Forelimb muscle (tissue), 1 donor: ENCODE data around the gene RCN1. TPM values are rescaled to one million over a fixed set of nuclear protein-coding genes. Genes with fewer than 3 reads are reported as not detected.
"Not testable (repeated sequence)": the region's sequence is repeated elsewhere in the genome, so short reads cannot be mapped to it uniquely, and the experiment has no call there.

Experiments used
- DNase-seq: peaks from one replicate; pipeline ENCODE4 v3.0.0-alpha.2; 2013; ENCODE audit warnings: low read depth
- polyA plus RNA-seq: library from polyadenylated mRNA; unstranded; fragments of 120-200 nt; gene quantifications from one replicate; pipeline ENCODE4 v1.2.1, GENCODE V29; 2013; ENCODE audit not compliant: insufficient read length

RCN1 gene
- polyA plus RNA-seq, 1 donor, result 129 TPM

- DNase-seq, result no peak
Observed at GRCh38 chr11:32113200-32113919, 22.5 kb downstream of the RCN1 start.

GRCh38 chr11:32113920-32114203 lies 23.0 kb downstream of the RCN1 start:
- no peak for DNase-seq

GRCh38 chr11:32115446-32115845 lies 24.6 kb downstream of the RCN1 start:
- no peak for DNase-seq

GRCh38 chr11:32116668-32117067 lies 25.8 kb downstream of the RCN1 start:
- DNase-seq, result no peak

GRCh38 chr11:32118025-32118974 lies 27.4 kb downstream of the RCN1 start:
- DNase-seq, result no peak

- DNase-seq, result not testable (repeated sequence)
Observed at GRCh38 chr11:32119139-32119538, 28.3 kb downstream of the RCN1 start.

- no peak for DNase-seq
Observed at GRCh38 chr11:32121012-32121411, 30.1 kb downstream of the RCN1 start.

- DNase-seq, result no peak
Observed at GRCh38 chr11:32122200-32122599, 31.3 kb downstream of the RCN1 start.

- no peak for DNase-seq
Observed at GRCh38 chr11:32131321-32131720, 40.4 kb downstream of the RCN1 start.

- no peak for DNase-seq
Observed at GRCh38 chr11:32136657-32137056, 45.8 kb downstream of the RCN1 start.

GRCh38 chr11:32137263-32137662 lies 46.4 kb downstream of the RCN1 start:
- no peak for DNase-seq

GRCh38 chr11:32137869-32138268 lies 47.0 kb downstream of the RCN1 start:
- no peak for DNase-seq

GRCh38 chr11:32138902-32139301 lies 48.0 kb downstream of the RCN1 start:
- no peak for DNase-seq

GRCh38 chr11:32139896-32140520 lies 49.1 kb downstream of the RCN1 start:
- DNase-seq, result no peak

GRCh38 chr11:32141745-32142546 lies 51.1 kb downstream of the RCN1 start:
- DNase-seq, result no peak

GRCh38 chr11:32143378-32143777 lies 52.5 kb downstream of the RCN1 start:
- no peak for DNase-seq

- no peak for DNase-seq
Observed at GRCh38 chr11:32145282-32145681, 54.4 kb downstream of the RCN1 start.

- no peak for DNase-seq
Observed at GRCh38 chr11:32148895-32149294, 58.0 kb downstream of the RCN1 start.

- DNase-seq, result no peak
Observed at GRCh38 chr11:32149748-32150147, 58.9 kb downstream of the RCN1 start.

GRCh38 chr11:32151027-32151426 lies 60.2 kb downstream of the RCN1 start:
- no peak for DNase-seq

GRCh38 chr11:32152216-32152615 lies 61.3 kb downstream of the RCN1 start:
- DNase-seq, result no peak

GRCh38 chr11:32152821-32153220 lies 61.9 kb downstream of the RCN1 start:
- DNase-seq, result no peak
